ENCODE measurements around the gene SORCS2.
"Not testable (repeated sequence)": the region's sequence is repeated elsewhere in the genome, so short reads cannot be mapped to it uniquely, and the experiment has no call there.

Gene SORCS2

DNA sequence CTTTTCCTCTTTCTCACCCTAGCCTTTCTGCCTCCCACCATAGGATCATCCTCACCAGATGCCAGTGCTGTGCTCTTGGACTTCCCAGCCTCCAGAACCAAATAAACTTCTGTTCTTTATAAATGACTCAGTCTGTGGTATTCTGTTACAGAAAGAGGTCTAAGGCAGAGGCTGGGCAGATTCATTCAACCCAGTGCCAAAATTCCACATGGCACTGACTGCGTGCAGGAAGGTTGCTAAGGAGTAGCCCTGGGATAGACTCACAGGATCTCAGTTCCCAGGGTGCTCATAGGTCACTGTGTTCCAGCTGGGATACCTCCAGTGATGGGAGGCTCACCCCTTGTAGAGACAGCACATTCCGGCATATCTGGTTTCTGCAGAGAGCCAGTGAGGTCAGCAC, 22.0 kb downstream of the SORCS2 start:
- no peak for DNase-seq (ENCODE audit: low spot score)
- in situ Hi-C loops (cut with MboI; ENCODE audit: low sequenced_read_pairs, unreplicated experiment): no loop called here
- TF ChIP-seq, protein P1, sequence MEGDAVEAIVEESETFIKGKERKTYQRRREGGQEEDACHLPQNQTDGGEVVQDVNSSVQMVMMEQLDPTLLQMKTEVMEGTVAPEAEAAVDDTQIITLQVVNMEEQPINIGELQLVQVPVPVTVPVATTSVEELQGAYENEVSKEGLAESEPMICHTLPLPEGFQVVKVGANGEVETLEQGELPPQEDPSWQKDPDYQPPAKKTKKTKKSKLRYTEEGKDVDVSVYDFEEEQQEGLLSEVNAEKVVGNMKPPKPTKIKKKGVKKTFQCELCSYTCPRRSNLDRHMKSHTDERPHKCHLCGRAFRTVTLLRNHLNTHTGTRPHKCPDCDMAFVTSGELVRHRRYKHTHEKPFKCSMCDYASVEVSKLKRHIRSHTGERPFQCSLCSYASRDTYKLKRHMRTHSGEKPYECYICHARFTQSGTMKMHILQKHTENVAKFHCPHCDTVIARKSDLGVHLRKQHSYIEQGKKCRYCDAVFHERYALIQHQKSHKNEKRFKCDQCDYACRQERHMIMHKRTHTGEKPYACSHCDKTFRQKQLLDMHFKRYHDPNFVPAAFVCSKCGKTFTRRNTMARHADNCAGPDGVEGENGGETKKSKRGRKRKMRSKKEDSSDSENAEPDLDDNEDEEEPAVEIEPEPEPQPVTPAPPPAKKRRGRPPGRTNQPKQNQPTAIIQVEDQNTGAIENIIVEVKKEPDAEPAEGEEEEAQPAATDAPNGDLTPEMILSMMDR (IDR thresholded peaks at IDR 0.05; ENCODE audit: borderline replicate concordance, control extremely low read depth, extremely low read depth, insufficient read depth, missing control alignments): no peak

- DNase-seq (ENCODE audit: low spot score); in situ Hi-C loops (cut with MboI; ENCODE audit: low sequenced_read_pairs, unreplicated experiment): not testable (repeated sequence)
Measured at GRCh38 chr4:7215187-7215586, 22.8 kb downstream of the SORCS2 start.

GRCh38 chr4:7217039-7217438, 24.7 kb downstream of the SORCS2 start:
- in situ Hi-C loops (cut with MboI; ENCODE audit: low sequenced_read_pairs, unreplicated experiment): no loop called here
- TF ChIP-seq, protein P1 (IDR thresholded peaks at IDR 0.05; ENCODE audit: borderline replicate concordance, control extremely low read depth, extremely low read depth, insufficient read depth, missing control alignments): no peak
- DNase-seq (ENCODE audit: low spot score): no peak

DNA sequence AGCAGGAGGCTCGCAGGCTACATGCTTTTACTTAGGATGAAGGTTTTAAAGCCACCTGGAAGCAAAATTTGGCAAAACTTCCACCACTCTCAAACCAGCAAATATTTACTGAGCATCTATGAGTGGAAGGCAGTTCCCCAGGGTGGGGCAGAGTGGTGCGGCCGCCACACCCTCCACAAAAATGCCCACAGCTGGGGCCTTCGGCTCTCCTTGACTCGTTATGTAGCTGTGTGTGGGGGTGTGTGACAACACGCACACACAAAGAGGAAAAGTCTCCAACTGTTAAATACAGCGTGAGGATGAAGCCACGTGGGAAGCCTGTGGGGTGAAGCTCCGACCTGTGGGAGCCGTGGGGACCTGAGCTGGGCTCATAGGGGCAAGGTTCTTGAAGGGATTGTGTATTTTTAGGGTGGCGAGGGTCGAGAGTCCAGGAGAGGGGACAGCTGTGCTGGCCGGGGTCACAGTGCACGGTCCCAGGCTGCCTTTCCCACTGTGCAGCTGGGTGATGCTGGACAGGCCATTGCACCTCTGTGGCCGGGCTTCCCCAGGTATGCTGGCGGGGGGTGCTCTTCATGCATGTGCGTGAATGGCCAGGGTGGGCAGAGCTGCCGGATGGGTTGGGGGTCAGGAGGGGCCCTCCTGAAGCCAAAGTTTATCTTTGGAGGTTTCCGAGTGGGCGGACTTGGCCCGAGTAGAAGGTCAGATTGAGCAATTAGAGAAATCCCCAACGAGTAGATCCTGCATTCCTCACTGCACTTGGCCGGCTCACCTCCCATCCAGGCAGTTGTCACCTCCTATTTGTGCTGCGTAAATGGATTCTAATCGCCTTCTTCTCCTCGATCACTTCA, 25.4 kb downstream of the SORCS2 start:
- TF ChIP-seq, protein P1 (IDR thresholded peaks at IDR 0.05; ENCODE audit: borderline replicate concordance, control extremely low read depth, extremely low read depth, insufficient read depth, missing control alignments): no peak
- DNase-seq (ENCODE audit: low spot score): no peak
- in situ Hi-C loops (cut with MboI; ENCODE audit: low sequenced_read_pairs, unreplicated experiment): no loop called here

DNA sequence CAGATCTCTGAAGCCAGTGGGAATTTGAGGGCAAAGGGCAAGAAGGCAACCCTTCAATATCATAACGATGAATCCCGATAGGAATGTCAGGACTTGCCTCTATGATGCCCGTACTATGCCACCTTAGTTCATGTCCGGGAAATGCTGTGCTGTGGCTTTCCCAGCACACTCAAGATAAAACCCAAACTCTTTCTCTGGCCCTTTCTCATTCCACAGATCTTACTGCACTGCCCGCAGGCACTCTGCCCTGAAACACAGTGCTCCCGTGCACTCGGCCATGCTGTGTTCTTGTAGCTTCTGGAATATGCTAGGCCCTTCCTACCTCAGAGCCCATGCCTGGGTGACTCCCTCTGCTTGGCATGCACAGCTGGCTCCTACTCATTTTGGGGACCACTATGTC, 26.3 kb downstream of the SORCS2 start:
- in situ Hi-C loops (cut with MboI; ENCODE audit: low sequenced_read_pairs, unreplicated experiment): no loop called here
- TF ChIP-seq, protein P1 (IDR thresholded peaks at IDR 0.05; ENCODE audit: borderline replicate concordance, control extremely low read depth, extremely low read depth, insufficient read depth, missing control alignments): no peak
- no peak for DNase-seq (ENCODE audit: low spot score)

- in situ Hi-C loops (cut with MboI; ENCODE audit: low sequenced_read_pairs, unreplicated experiment): no loop called here
- no peak for DNase-seq (ENCODE audit: low spot score)
- TF ChIP-seq, protein P1 (IDR thresholded peaks at IDR 0.05; ENCODE audit: borderline replicate concordance, control extremely low read depth, extremely low read depth, insufficient read depth, missing control alignments): no peak
Measured at GRCh38 chr4:7222521-7222920, 30.2 kb downstream of the SORCS2 start.

GRCh38 chr4:7223541-7223940, 31.2 kb downstream of the SORCS2 start:
- DNase-seq (ENCODE audit: low spot score): no peak
- in situ Hi-C loops (cut with MboI; ENCODE audit: low sequenced_read_pairs, unreplicated experiment): no loop called here
- TF ChIP-seq, protein P1 (IDR thresholded peaks at IDR 0.05; ENCODE audit: borderline replicate concordance, control extremely low read depth, extremely low read depth, insufficient read depth, missing control alignments): no peak

All from GM13976 (cell line).